GM21360 (cell line): ENCODE measurements around the gene ANKRD13A.

Source experiments
- ATAC-seq: cut with Tn5 transposase; IDR thresholded peaks from one replicate; pipeline ENCODE4 v1.9.1; 2021; ENCODE audit warnings: mild to moderate bottlenecking, moderate library complexity; ENCODE audit not compliant: unreplicated experiment

ANKRD13A gene

GRCh38 chr12:109998904-109999648 lies at the start of gene ANKRD13A:
Gene ANKRD13A (plus strand): TSS chr12:109999430. CDS start chr12:109999689, 259 bp downstream.
- ATAC-seq = peak; percentile 46

- no peak for ATAC-seq
Measured at GRCh38 chr12:109950625-109951024, 48.6 kb upstream of the ANKRD13A start.

- no peak for ATAC-seq
Measured at GRCh38 chr12:109951136-109951535, 48.1 kb upstream of the ANKRD13A start.

GRCh38 chr12:109951751-109952150 lies 47.5 kb upstream of the ANKRD13A start:
- no peak for ATAC-seq

GRCh38 chr12:109952160-109952858 lies 46.9 kb upstream of the ANKRD13A start:
- ATAC-seq = no peak

GRCh38 chr12:109952873-109953272 lies 46.4 kb upstream of the ANKRD13A start:
- ATAC-seq = no peak

GRCh38 chr12:109953656-109954055 lies 45.6 kb upstream of the ANKRD13A start:
- no peak for ATAC-seq

GRCh38 chr12:109958374-109958773 lies 40.9 kb upstream of the ANKRD13A start:
- ATAC-seq = no peak

GRCh38 chr12:109959411-109960093 lies 39.7 kb upstream of the ANKRD13A start:
- ATAC-seq = no peak

GRCh38 chr12:109961201-109961600 lies 38.0 kb upstream of the ANKRD13A start:
- no peak for ATAC-seq

- no peak for ATAC-seq
Measured at GRCh38 chr12:109961612-109962011, 37.6 kb upstream of the ANKRD13A start.

GRCh38 chr12:109962398-109962797 lies 36.8 kb upstream of the ANKRD13A start:
- ATAC-seq = no peak

- no peak for ATAC-seq
Measured at GRCh38 chr12:109963330-109963729, 35.9 kb upstream of the ANKRD13A start.

GRCh38 chr12:109963743-109964429 lies 35.3 kb upstream of the ANKRD13A start:
- no peak for ATAC-seq

- no peak for ATAC-seq
Measured at GRCh38 chr12:109966546-109966945, 32.7 kb upstream of the ANKRD13A start.

GRCh38 chr12:109967383-109968031 lies 31.7 kb upstream of the ANKRD13A start:
- no peak for ATAC-seq

GRCh38 chr12:109968032-109968420 lies 31.2 kb upstream of the ANKRD13A start:
- ATAC-seq = no peak

- ATAC-seq = no peak
Measured at GRCh38 chr12:109968801-109969200, 30.4 kb upstream of the ANKRD13A start.

- ATAC-seq = no peak
Measured at GRCh38 chr12:109972821-109973220, 26.4 kb upstream of the ANKRD13A start.

GRCh38 chr12:109981311-109981710 lies 17.9 kb upstream of the ANKRD13A start:
- no peak for ATAC-seq

GRCh38 chr12:109982210-109982609 lies 17.0 kb upstream of the ANKRD13A start:
- no peak for ATAC-seq
